GM18508 (cell line): ENCODE measurements around the gene GALNT16.
"Not testable (repeated sequence)": the region's sequence is repeated elsewhere in the genome, so short reads cannot be mapped to it uniquely, and the experiment has no call there.

Experiments used
- ATAC-seq: cut with Tn5 transposase; IDR thresholded peaks from one replicate; pipeline ENCODE4 v1.9.1; 2021; ENCODE audit warnings: moderate number of reproducible peaks; ENCODE audit not compliant: insufficient read depth, unreplicated experiment

The GALNT16 gene

GRCh38 chr14:69259527-69260189, at the start of gene GALNT16:
Gene GALNT16 (plus strand): TSS chr14:69260158. CDS start chr14:69260291, 133 bp downstream.
- no peak for ATAC-seq

GRCh38 chr14:69214393-69214792, 45.6 kb upstream of the GALNT16 start:
- ATAC-seq, result no peak

GRCh38 chr14:69217663-69218062, 42.3 kb upstream of the GALNT16 start:
- not testable (repeated sequence) for ATAC-seq

DNA sequence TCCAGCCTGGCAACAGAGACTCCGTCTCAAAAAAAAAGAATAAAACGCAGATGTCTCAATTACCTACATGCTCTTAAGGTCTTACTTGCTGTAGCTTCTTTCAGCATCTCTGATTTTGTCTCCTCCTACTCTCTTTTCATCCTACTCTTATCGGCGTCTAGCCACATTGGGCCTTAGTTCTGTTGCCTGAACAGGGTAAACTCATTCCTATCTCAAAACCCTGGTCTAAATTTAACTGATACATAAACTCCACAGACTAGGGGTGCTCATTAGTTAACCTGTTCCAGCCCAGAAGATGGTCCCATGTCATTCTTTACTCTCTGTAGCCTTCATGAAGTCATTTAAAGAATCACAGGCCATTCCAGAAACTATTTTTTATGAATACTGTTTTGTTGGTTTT, 35.0 kb upstream of the GALNT16 start:
- ATAC-seq, result no peak

DNA sequence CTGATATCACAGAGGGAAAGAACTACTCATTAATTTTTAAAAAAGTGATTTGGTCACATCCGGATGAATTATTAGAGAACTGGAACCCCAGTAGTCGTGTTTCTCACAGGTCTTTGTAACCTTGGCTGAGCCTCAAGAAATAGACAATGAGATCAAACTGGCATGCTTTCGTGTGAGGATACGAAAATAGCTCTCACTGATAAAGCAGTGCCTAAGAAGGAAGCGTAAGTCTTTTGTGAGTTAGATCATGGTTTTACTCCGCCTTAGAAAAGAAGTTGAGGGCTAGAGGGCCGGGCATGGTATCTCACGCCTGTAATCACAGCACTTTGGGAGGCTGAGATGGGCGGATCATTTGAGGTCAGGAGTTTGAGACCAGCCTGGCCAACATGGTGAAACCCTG, 33.8 kb upstream of the GALNT16 start:
- ATAC-seq, result no peak

DNA sequence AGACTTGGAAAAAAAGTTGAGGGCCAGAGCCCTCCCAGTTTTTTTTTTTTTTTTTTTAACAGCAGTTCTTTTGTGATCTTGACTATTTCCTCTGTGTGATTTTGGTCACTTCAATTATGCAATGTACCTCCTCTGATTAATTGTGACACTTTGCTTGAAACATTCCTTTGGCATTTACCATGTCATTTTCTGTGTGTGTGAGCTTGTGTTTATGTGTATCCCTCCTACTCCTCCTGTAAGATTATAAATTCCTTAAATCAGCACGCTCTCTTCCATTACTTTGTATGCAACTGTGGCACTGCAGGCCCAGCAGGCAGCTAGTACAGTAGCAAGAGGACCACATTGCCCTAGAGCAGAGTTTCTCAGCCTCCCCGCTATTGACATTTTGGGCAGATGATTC, 33.2 kb upstream of the GALNT16 start:
- ATAC-seq, result no peak

GRCh38 chr14:69231486-69231885, 28.5 kb upstream of the GALNT16 start:
- no peak for ATAC-seq

- no peak for ATAC-seq
These were observed 27.6 kb upstream of the GALNT16 start for GRCh38 chr14:69232388-69232787.

GRCh38 chr14:69234106-69234505, 25.9 kb upstream of the GALNT16 start:
- ATAC-seq, result no peak

GRCh38 chr14:69235708-69236107, 24.2 kb upstream of the GALNT16 start:
- no peak for ATAC-seq

DNA sequence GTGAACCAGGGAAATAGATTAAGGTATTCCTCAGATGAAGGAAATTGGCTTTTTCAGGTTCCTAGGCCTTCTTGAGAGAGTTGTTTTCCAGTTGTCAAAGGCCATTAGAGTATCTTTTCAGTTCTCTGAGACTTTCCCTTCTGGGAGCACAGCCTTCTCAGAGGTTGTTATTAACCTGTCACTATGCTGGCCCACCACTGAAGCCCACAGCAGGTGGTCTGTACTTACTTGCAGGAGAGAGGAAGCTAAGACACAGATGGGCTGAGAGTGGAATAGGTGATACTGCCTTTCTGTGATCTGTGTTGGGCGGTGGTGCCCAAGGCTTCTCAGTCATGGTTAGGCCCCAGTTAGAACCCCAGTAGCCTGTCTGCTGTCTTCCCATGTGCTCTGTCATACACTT, 22.8 kb upstream of the GALNT16 start:
- ATAC-seq, result no peak

- ATAC-seq, result no peak
These were observed 22.4 kb upstream of the GALNT16 start for GRCh38 chr14:69237584-69237983.

GRCh38 chr14:69238883-69239282, 21.1 kb upstream of the GALNT16 start:
- ATAC-seq, result no peak

DNA sequence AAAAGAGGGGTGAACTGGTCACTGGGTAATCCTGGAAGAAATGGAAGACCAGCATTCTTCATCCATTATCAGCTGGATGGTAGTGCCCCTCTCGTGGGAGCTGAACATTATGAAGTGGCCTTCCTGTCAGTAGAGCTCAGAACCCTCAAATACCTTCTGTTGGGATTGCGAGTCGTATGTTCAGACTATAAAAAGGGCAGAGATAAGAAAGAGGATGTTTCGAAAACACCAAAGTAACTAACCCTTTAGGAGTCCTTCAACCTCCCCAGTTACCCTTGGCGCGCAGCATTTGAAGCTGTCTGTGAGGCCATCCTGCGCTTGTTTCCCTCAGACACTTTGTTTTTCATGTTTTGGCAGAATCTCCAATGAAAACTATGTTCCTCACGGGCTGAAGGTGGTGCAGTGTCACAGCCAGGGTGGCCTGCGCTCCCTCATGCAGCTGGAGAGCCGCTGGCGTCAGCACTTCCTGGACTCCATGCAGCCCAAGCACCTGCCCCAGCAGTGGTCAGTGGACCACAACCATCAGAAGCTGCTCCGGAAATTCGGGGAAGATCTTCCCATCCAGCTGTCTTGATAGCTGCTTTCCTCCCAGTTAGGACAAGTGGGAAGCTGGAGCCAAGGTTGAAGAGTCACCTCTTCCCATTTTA, 19.3 kb upstream of the GALNT16 start:
- ATAC-seq, result no peak

DNA sequence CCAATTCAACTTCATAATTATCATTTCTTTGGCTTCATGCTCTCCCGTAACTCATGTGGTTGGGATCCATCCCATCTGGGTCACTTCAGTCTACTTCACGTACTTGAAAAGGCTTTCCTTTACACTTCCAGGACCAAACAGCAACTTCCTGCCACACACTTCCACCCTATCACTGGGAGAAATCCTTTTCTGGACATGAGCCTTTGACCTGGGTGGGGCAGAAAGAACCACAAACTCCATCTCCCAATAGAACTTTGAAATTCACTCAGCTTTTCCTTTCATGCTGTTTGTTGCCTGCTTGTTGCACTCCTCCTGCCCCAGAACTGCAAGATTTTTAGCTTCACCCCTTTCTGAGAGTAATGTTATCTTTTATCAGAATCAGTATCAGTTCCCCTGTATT, 18.4 kb upstream of the GALNT16 start:
- ATAC-seq, result no peak

DNA sequence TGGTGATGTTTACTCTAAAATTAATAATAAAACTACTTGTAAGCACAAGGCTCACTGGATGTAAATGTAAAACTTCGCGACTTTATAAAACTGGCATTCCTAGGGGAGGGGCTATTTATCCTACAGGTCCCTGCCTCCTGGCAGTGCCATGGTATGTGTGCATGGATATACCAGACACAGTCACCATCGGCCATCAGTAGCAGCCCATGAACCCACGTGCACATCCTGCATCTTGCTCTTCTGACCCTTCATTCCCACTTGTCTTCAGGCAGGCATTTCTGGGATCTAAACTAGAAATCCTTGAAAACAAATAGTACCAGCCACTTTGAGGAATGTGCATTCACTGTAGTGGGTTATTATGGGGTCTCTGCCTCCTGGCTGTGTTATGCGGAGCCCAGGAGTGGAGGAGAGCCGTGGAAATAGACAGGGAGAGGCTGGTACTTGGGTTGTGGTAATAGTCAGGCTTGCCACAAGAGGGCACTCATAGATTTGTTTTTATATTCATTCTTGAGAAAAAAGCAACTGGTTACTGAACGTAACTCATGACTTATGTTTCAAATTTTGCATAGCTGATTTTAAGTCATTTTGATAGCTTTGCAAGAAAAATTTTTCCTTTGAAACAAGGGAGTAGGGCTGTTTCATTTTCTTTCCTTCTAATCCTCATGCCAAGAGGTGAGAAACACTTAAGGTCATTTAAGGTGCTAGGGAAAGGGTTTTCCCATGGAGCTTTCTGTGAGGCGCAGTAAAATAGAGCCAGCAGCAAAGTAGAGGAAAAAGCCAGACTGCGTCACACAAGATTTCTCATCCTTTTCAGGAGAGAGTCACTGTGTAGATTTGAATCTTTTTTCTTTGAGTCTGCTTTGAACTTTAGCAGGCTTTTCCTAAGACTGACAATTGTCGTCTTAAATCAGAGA, 17.4 kb upstream of the GALNT16 start:
- ATAC-seq, result no peak

- ATAC-seq, result no peak
These were observed 15.0 kb upstream of the GALNT16 start for GRCh38 chr14:69244946-69245345.

GRCh38 chr14:69246331-69246730, 13.6 kb upstream of the GALNT16 start:
- no peak for ATAC-seq

DNA sequence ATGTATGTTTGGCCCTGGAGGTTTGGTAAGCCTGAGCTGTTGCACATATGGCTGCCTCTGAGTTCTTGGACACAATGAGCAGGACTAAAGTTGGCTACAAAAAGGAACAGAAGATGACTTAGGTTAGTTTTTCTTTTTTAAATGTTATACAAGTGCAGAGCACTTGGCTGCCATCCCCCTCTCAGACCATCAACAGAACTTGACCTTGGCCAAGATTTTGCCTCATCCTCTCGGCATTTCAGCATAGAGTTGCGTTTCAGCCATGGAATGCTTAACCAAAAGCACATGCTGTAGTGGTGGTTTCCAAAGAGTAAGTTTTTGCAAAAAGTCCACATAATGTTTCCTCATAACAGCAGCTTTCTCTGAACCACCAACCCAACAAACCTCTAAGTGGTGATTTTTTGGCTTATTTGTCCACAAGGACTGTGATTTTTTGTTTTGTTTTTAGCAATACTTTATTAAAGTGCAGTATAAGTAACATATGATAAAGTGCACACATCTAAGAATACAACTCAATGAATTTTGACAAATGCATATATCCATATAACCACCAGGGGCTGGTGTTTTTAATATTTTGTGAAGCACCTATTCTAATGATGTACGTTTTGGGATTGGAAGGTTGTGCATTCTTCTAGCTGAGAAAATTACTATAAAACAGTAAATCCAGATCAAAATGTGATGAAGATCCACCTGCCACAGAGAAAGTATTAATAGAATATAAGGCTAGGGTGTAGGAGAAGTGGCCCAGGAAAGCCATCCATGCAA, 12.1 kb upstream of the GALNT16 start:
- ATAC-seq, result no peak

DNA sequence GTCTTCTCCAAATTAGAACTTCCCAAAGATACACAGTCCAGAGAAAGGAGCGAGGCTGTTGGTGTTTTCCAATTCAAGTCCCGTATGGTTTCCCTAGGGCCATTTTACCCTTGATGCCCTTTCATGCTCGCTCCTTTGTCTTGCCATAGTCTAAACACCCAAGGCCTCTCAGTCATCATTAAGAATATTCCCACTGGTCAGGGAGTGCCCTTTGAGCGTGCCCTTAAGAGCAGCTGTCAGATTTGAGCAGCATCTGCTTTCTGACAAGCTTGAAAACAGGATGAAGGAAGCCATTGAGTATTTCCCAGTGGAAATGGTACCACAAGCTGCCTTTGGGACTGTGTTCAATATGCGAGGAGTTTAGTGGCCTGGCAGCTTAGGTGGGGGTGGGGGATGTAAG, 10.4 kb upstream of the GALNT16 start:
- no peak for ATAC-seq
